Transverse colon (tissue), 4 donors: ENCODE data around the gene LMX1B. TPM values are rescaled to one million over a fixed set of nuclear protein-coding genes. Genes with fewer than 3 reads are reported as not detected.

Experiments used
- DNase-seq: peaks from one replicate; pipeline ENCODE4 v3.0.0-alpha.2; 2019
- H3K27ac ChIP-seq, 4 donors: fragments of 200-600 bp; sonication (generic); 2 replicates each; pipeline ENCODE4 v1.5.1; 2016 to 2018; ENCODE audit warnings: inconsistent platforms in 4 of 4
- H3K27me3 ChIP-seq: fragments of 200-600 bp; sonication (generic); 2 replicates; pipeline ENCODE4 v1.5.1; 2017; ENCODE audit warnings: inconsistent platforms
- H3K36me3 ChIP-seq, 4 donors: fragments of 200-600 bp; sonication (generic); 2 replicates each; pipeline ENCODE4 v1.5.1; 2017 to 2019; ENCODE audit warnings: inconsistent platforms in 4 of 4
- H3K4me1 ChIP-seq, 4 donors: fragments of 200-600 bp; sonication (generic); 2 replicates each; pipeline ENCODE4 v1.5.1; 2017 to 2020; ENCODE audit warnings: inconsistent platforms in 4 of 4
- H3K4me3 ChIP-seq, 4 donors: fragments of 200-600 bp; sonication (generic); 1 replicate in 1 of 4; 2 replicates in 3 of 4; pipeline versions ENCODE4 v1.5.1 to v1.6.1; 2017 to 2019; ENCODE audit warnings: inconsistent platforms in 4 of 4
- H3K9me3 ChIP-seq, 2 donors: fragments of 200-600 bp; sonication (generic); 2 replicates each; pipeline ENCODE4 v1.5.1; 2017 to 2019; ENCODE audit warnings: inconsistent platforms in 2 of 2
- CTCF ChIP-seq, 5 experiments: fragments of 200-600 bp in 3 of 5; fragments of 450-650 bp in 2 of 5; sonication (generic) in 3 of 5; IDR thresholded peaks; 1 replicate in 2 of 5; 2 replicates in 3 of 5; pipeline ENCODE4 v1.5.1; 2016 to 2017; ENCODE audit warnings: antibody characterized with exemption in 5 of 5, inconsistent platforms in 3 of 5, mild to moderate bottlenecking in 2 of 5, moderate library complexity in 1 of 5
- EP300 ChIP-seq: sonication (generic); formaldehyde crosslinking; IDR thresholded peaks from one replicate; pipeline ENCODE4 v1.6.1; 2017; ENCODE audit warnings: antibody characterized with exemption, low read depth
- POLR2A ChIP-seq: fragments of 450-650 bp; IDR thresholded peaks from one replicate; pipeline ENCODE4 v1.6.1; 2016; ENCODE audit warnings: antibody characterized with exemption, mild to moderate bottlenecking, moderate library complexity
- POLR2AphosphoS5 ChIP-seq, 3 donors: sonication (generic); formaldehyde crosslinking; IDR thresholded peaks; one replicate each; pipeline ENCODE4 v1.6.1; 2016; ENCODE audit warnings: antibody characterized with exemption in 3 of 3
- WGBS, 2 donors: methylation state at CpG; one replicate each; pipeline ENCODE4 v1.1.5; 2018; ENCODE audit warnings: low coverage in 1 of 2; 5-methylcytosine and 5-hydroxymethylcytosine counted together
- in situ Hi-C, 4 donors: fragments of 200-750 bp; cut with MboI; loops; one replicate each; pipeline versions ENCODE4 v1.15.0 to v1.15.1; 2017; ENCODE audit warnings: low sequenced_read_pairs in 3 of 4, low pct_ligation_motif_present in 1 of 4, low pct_unique_long_range_greater_than_20kb in 1 of 4
- intact Hi-C: fragments of 100-400 bp; cut with DNase I; formaldehyde crosslinking; loops from one replicate; pipeline ENCODE4 v1.15.1; 2023; ENCODE audit warnings: low total_unique reads
- total RNA-seq, 4 donors: library from RNA; depleted of rRNA; stranded (reverse); fragments of >200 nt; gene quantifications; one replicate each; pipeline ENCODE4 v1.1.0, GENCODE V29; 2016

LMX1B gene
- total RNA-seq, 4 donors from 2014 or later: 0.64 TPM; not detected in 3

- in situ Hi-C loops: no loop called here
Measured at GRCh38 chr9:126670270-126670669, 56.5 kb downstream of the LMX1B start.

DNA sequence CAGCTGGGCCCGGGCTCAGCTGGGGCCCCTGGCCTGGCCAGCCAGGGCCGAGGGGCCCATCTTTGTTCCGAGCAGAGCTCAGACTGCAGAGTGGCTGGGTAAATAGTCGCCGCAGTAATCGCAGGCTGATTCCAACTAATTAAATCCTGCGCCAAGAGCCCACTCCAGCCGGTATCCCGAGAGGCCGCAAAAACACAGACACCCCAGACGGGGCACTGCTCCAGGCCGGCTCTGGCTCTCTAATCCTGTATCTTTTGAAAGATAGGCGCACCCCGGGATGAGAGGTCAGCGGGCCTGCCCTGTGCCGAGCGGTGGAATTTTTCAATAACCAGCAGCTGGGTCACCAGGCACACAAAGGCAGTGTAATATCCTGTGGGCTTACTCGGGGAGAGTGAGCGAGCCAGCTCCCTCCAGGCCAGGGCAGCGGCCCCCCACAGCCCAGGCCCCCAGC, 57.7 kb downstream of the LMX1B start:
- DNase-seq: no peak
- peaks cover 98% of the 10 kb centered on the region for H3K27me3 ChIP-seq
- intact Hi-C loops: no loop called here
- no peaks in the 10 kb centered on the region for H3K36me3 ChIP-seq
- in situ Hi-C loops: no loop called here
- no peak for TF ChIP-seq EP300
- TF ChIP-seq POLR2AphosphoS5 (IDR thresholded peaks at IDR 0.05): no peak
- TF ChIP-seq CTCF (IDR thresholded peaks at IDR 0.05): no peak
- no peak for TF ChIP-seq POLR2A
- no peak overlapping the region for H3K4me3 ChIP-seq
- 27% methylated on average over 20 of the region's 20 CpGs; no CpG with 5 or more reads in 1 of the 2 donors for WGBS, 2 donors
- H3K4me1 ChIP-seq: no peaks in the 10 kb centered on the region
- no peak overlapping the region for H3K27ac ChIP-seq
- H3K9me3 ChIP-seq: no peaks in the 10 kb centered on the region

More at GRCh38 chr9:126670270-126670669, 56.5 kb downstream of the LMX1B start:
- DNase-seq: no peak
- Histone ChIP-seq H3K36me3 (no peaks in the 10 kb centered on the region), H3K27me3 (peaks cover 100% of the 10 kb centered on the region), H3K27ac (no peak overlapping the region), H3K9me3 (no peaks in the 10 kb centered on the region), H3K4me3 (no peak overlapping the region), H3K4me1 (peaks cover 0 to 1% (median under 1%) of the 10 kb centered on the region in 4 donors)
- 88% methylated on average over 12 of the region's 12 CpGs; no CpG with 5 or more reads in 1 of the 2 donors for WGBS, 2 donors
- TF ChIP-seq POLR2AphosphoS5 (IDR thresholded peaks at IDR 0.05): no peak
- no peak for TF ChIP-seq CTCF (IDR thresholded peaks at IDR 0.05)
- no peak for TF ChIP-seq POLR2A
- TF ChIP-seq EP300: no peak
- intact Hi-C loops: no loop called here

DNA sequence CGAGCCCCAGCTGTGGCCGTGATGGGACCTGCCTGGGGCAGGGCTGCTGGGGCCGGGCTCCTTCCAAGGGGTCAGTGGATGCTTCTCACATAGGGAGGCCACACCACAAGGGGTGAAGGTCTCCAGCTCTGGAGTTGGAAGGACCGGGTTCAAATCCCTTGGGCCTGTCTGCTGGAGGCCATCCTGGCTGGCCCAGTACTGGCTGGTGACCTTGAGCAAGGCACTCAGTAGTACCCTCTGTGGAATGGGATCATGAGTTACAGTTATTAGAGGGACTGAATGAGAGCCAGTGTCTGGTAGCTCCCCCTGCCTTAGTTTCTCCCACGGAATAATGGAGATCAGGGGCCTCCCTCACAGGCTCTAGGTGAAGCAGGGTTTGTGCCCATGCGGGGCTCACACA, 58.3 kb downstream of the LMX1B start:
- in situ Hi-C loops (no loop called here), intact Hi-C loops (no loop called here)
- Histone ChIP-seq H3K4me3 (no peak overlapping the region), H3K27me3 (peaks cover 98% of the 10 kb centered on the region), H3K36me3 (no peaks in the 10 kb centered on the region), H3K27ac (no peak overlapping the region), H3K4me1 (no peaks in the 10 kb centered on the region), H3K9me3 (no peaks in the 10 kb centered on the region)
- no peak for TF ChIP-seq EP300
- 33 to 55% methylated on average over 1 to 6 of the region's 6 CpGs for WGBS, 2 donors
- no peak for DNase-seq

DNA sequence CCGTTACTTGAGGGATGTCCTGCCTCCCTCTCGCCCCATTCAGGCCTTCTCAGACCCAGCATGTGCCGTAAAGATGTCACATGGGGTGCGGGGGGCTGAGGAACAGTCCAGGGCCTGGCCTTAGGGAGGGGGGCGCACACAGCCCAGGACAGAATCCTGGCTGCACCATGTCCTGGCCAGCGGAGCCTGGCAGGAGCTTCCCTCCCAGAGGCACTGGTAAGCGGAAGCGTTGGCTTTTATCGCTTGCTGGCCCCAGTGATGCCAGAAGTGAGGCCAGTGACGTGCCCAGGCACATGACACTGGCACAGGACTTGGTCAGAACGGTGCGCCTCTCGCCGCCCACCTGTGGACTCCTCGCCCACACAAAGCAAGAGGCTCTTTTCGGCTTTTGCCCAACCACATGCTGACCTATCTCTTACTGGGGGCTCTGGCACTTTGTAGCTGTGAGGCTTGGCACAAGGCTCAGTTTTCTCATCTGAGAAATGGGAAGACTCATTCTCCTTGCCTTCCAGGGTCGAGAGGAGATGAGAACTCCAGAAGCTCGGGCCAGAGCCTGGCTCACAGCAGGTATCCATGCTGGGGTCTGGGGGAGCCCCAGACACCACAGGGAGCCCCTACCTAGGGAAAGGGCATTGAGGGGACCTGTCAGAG, 59.0 kb downstream of the LMX1B start:
- Histone ChIP-seq H3K4me3 (no peak overlapping the region), H3K27me3 (peaks cover 98% of the 10 kb centered on the region), H3K9me3 (no peaks in the 10 kb centered on the region), H3K27ac (no peak overlapping the region), H3K36me3 (no peaks in the 10 kb centered on the region), H3K4me1 (no peaks in the 10 kb centered on the region)
- no peak for DNase-seq
- intact Hi-C loops (no loop called here), in situ Hi-C loops (no loop called here)
- WGBS, 2 donors: 64 to 100% methylated on average over 1 to 17 of the region's 18 CpGs
- no peak for TF ChIP-seq EP300
- TF ChIP-seq POLR2AphosphoS5 (IDR thresholded peaks at IDR 0.05): no peak
- no peak for TF ChIP-seq CTCF (IDR thresholded peaks at IDR 0.05)
- TF ChIP-seq POLR2A: no peak
